Measurements from ENCODE around the gene INA. TPM values are rescaled to one million over a fixed set of nuclear protein-coding genes. Genes with fewer than 3 reads are reported as not detected.

INA gene
- total and polyA plus RNA-seq, 2 donors (not counting 1 experiment from before 2014, with no cell fraction given) = 0.50 to 3.5 TPM

- no peak overlapping the region for H3K4me2 ChIP-seq (ENCODE audit: extremely low read depth, insufficient read depth, low read length)
- TF ChIP-seq, protein P1, sequence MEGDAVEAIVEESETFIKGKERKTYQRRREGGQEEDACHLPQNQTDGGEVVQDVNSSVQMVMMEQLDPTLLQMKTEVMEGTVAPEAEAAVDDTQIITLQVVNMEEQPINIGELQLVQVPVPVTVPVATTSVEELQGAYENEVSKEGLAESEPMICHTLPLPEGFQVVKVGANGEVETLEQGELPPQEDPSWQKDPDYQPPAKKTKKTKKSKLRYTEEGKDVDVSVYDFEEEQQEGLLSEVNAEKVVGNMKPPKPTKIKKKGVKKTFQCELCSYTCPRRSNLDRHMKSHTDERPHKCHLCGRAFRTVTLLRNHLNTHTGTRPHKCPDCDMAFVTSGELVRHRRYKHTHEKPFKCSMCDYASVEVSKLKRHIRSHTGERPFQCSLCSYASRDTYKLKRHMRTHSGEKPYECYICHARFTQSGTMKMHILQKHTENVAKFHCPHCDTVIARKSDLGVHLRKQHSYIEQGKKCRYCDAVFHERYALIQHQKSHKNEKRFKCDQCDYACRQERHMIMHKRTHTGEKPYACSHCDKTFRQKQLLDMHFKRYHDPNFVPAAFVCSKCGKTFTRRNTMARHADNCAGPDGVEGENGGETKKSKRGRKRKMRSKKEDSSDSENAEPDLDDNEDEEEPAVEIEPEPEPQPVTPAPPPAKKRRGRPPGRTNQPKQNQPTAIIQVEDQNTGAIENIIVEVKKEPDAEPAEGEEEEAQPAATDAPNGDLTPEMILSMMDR (conservative IDR thresholded peaks at IDR 0.05 in 1 of 2, IDR thresholded peaks at IDR 0.05 in 1 of 2; ENCODE audit: low read depth in 1 of 2, low read length in 2 of 2) = peak in 1 of 2 donors; percentile 18
- no peak for TF ChIP-seq EZH2 (IDR thresholded peaks at IDR 0.05; ENCODE audit: low read length, missing control alignments)
- no peaks in the 10 kb centered on the region for H4K20me1 ChIP-seq (ENCODE audit: control insufficient read depth, extremely low read depth, insufficient read depth, low read length)
- H3K9ac ChIP-seq (ENCODE audit: insufficient read depth, low read length) = no peak overlapping the region
- H3K27me3 ChIP-seq (ENCODE audit: control insufficient read depth, insufficient read depth, low read length) = no peaks in the 10 kb centered on the region
- no peak overlapping the region for H2AFZ ChIP-seq (ENCODE audit: low read length)
- H3K4me1 ChIP-seq (ENCODE audit: control insufficient read depth, extremely low read depth, insufficient read depth, low read length) = peaks cover 2% of the 10 kb centered on the region
- H3K79me2 ChIP-seq (ENCODE audit: control insufficient read depth, insufficient read depth, low read length) = no peaks in the 10 kb centered on the region
- H3K4me3 ChIP-seq (replicated peaks in 1 of 4; ENCODE audit: control extremely low read depth in 1 of 4, insufficient read depth in 1 of 4, low read depth in 3 of 4, low read length in 4 of 4) = no peak overlapping the region
- H3K9me3 ChIP-seq (ENCODE audit: control insufficient read depth, insufficient read depth, low read depth, low read length) = no peaks in the 10 kb centered on the region
- no peaks in the 10 kb centered on the region for H3K36me3 ChIP-seq (ENCODE audit: control insufficient read depth, insufficient read depth, low read length)
- DNase-seq (ENCODE audit: low read depth in 2 of 2) = no peak
- H3K27ac ChIP-seq (ENCODE audit: insufficient read depth, low read length) = no peak overlapping the region
Observed at GRCh38 chr10:103246324-103246723, 30.6 kb upstream of the INA start.

GRCh38 chr10:103254113-103254512 lies 22.8 kb upstream of the INA start:
- H3K4me3 ChIP-seq (replicated peaks in 1 of 4; ENCODE audit: control extremely low read depth in 1 of 4, insufficient read depth in 1 of 4, low read depth in 3 of 4, low read length in 4 of 4) = no peak overlapping the region
- H2AFZ ChIP-seq (ENCODE audit: low read length) = no peak overlapping the region
- no peak overlapping the region for H3K4me2 ChIP-seq (ENCODE audit: extremely low read depth, insufficient read depth, low read length)
- no peaks in the 10 kb centered on the region for H3K27me3 ChIP-seq (ENCODE audit: control insufficient read depth, insufficient read depth, low read length)
- H3K79me2 ChIP-seq (ENCODE audit: control insufficient read depth, insufficient read depth, low read length) = no peaks in the 10 kb centered on the region
- no peaks in the 10 kb centered on the region for H3K36me3 ChIP-seq (ENCODE audit: control insufficient read depth, insufficient read depth, low read length)
- no peaks in the 10 kb centered on the region for H4K20me1 ChIP-seq (ENCODE audit: control insufficient read depth, extremely low read depth, insufficient read depth, low read length)
- H3K4me1 ChIP-seq (ENCODE audit: control insufficient read depth, extremely low read depth, insufficient read depth, low read length) = no peaks in the 10 kb centered on the region
- no peak overlapping the region for H3K9ac ChIP-seq (ENCODE audit: insufficient read depth, low read length)
- TF ChIP-seq, protein P1 (conservative IDR thresholded peaks at IDR 0.05 in 1 of 2, IDR thresholded peaks at IDR 0.05 in 1 of 2; ENCODE audit: low read depth in 1 of 2, low read length in 2 of 2) = no peak
- TF ChIP-seq EZH2 (IDR thresholded peaks at IDR 0.05; ENCODE audit: low read length, missing control alignments) = no peak
- H3K27ac ChIP-seq (ENCODE audit: insufficient read depth, low read length) = no peak overlapping the region
- H3K9me3 ChIP-seq (ENCODE audit: control insufficient read depth, insufficient read depth, low read depth, low read length) = no peaks in the 10 kb centered on the region
- no peak for DNase-seq (ENCODE audit: low read depth in 2 of 2)

GRCh38 chr10:103254538-103255325 lies 22.2 kb upstream of the INA start:
- Histone ChIP-seq H3K36me3 (ENCODE audit: control insufficient read depth, insufficient read depth, low read length) (no peaks in the 10 kb centered on the region), H3K4me1 (ENCODE audit: control insufficient read depth, extremely low read depth, insufficient read depth, low read length) (no peaks in the 10 kb centered on the region), H3K27ac (ENCODE audit: insufficient read depth, low read length) (no peak overlapping the region), H2AFZ (ENCODE audit: low read length) (no peak overlapping the region), H3K9ac (ENCODE audit: insufficient read depth, low read length) (no peak overlapping the region), H3K4me3 (replicated peaks in 1 of 4; ENCODE audit: control extremely low read depth in 1 of 4, insufficient read depth in 1 of 4, low read depth in 3 of 4, low read length in 4 of 4) (no peak overlapping the region), H3K9me3 (ENCODE audit: control insufficient read depth, insufficient read depth, low read depth, low read length) (no peaks in the 10 kb centered on the region), H3K79me2 (ENCODE audit: control insufficient read depth, insufficient read depth, low read length) (no peaks in the 10 kb centered on the region), H3K27me3 (ENCODE audit: control insufficient read depth, insufficient read depth, low read length) (no peaks in the 10 kb centered on the region), H3K4me2 (ENCODE audit: extremely low read depth, insufficient read depth, low read length) (no peak overlapping the region), H4K20me1 (ENCODE audit: control insufficient read depth, extremely low read depth, insufficient read depth, low read length) (no peaks in the 10 kb centered on the region)
- peak in 1 of 2 donors; percentile 47 for DNase-seq (ENCODE audit: low read depth in 2 of 2)
- TF ChIP-seq EZH2 (IDR thresholded peaks at IDR 0.05; ENCODE audit: low read length, missing control alignments) = no peak
- TF ChIP-seq, protein P1 (conservative IDR thresholded peaks at IDR 0.05 in 1 of 2, IDR thresholded peaks at IDR 0.05 in 1 of 2; ENCODE audit: low read depth in 1 of 2, low read length in 2 of 2) = no peak

All from fibroblast of lung (primary cell).